Stomach (tissue), 4 donors: ENCODE measurements around the gene SNPH.

Experiments used
- EP300 ChIP-seq: sonication (generic); formaldehyde crosslinking; IDR thresholded peaks from one replicate; pipeline ENCODE4 v1.6.1; 2017; ENCODE audit warnings: antibody characterized with exemption
- POLR2A ChIP-seq, 4 donors: fragments of 450-650 bp; IDR thresholded peaks; one replicate each; pipeline ENCODE4 v1.6.1; 2016; ENCODE audit warnings: antibody characterized with exemption in 4 of 4, control low read depth in 2 of 4, mild to moderate bottlenecking in 1 of 4, moderate library complexity in 1 of 4
- TF ChIP-seq, protein P1 (sequence below), 7 experiments: fragments of 450-650 bp in 4 of 7; fragments of 200-600 bp in 3 of 7; sonication (generic) in 3 of 7; IDR thresholded peaks; one replicate each; pipeline ENCODE4 v1.5.1; 2016 to 2019; ENCODE audit warnings: antibody characterized with exemption in 7 of 7, control low read depth in 2 of 7, mild to moderate bottlenecking in 1 of 7

DNA sequence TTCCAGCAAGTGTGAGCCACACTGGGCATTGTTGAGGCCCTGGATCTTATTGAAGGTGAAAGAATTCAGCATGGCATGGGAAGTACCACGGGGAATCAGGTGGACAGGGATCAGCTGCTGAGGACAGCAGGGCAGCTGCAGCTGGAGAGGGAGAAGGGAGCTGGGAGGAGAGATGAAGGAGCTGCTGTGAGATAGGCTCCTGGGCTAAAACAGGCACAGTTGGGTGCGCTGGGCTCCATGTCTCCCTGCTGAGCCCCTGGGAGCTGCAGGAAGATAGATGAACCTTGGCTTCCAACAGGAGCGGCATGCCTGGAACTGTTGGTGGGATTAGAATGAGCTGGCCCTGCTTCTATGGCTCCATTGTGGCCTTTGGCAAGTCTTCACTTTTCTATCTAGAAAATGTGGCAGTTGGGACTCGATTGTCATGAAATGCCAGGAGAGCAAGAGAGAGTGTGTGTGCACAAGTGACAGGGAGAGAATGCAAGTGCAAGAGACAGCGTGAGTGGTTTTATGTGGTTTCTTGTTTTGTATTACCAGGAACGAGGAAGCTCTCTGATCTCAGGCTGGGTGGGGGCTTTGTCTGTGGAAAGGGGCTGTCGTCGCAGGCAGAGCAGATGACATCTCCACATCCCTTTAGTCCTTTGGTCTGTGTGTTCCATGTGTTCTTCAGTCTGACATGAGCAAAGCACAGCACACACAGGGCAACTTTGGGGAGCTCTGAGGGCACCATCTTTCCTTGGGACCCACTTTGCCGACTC is 20.4 kb downstream of the SNPH start:
- TF ChIP-seq, protein P1, sequence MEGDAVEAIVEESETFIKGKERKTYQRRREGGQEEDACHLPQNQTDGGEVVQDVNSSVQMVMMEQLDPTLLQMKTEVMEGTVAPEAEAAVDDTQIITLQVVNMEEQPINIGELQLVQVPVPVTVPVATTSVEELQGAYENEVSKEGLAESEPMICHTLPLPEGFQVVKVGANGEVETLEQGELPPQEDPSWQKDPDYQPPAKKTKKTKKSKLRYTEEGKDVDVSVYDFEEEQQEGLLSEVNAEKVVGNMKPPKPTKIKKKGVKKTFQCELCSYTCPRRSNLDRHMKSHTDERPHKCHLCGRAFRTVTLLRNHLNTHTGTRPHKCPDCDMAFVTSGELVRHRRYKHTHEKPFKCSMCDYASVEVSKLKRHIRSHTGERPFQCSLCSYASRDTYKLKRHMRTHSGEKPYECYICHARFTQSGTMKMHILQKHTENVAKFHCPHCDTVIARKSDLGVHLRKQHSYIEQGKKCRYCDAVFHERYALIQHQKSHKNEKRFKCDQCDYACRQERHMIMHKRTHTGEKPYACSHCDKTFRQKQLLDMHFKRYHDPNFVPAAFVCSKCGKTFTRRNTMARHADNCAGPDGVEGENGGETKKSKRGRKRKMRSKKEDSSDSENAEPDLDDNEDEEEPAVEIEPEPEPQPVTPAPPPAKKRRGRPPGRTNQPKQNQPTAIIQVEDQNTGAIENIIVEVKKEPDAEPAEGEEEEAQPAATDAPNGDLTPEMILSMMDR (IDR thresholded peaks at IDR 0.05): no peak
- no peak for TF ChIP-seq EP300
- TF ChIP-seq POLR2A (IDR thresholded peaks at IDR 0.05): no peak
